Measurements from ENCODE around the gene DNMT3B.

DNA sequence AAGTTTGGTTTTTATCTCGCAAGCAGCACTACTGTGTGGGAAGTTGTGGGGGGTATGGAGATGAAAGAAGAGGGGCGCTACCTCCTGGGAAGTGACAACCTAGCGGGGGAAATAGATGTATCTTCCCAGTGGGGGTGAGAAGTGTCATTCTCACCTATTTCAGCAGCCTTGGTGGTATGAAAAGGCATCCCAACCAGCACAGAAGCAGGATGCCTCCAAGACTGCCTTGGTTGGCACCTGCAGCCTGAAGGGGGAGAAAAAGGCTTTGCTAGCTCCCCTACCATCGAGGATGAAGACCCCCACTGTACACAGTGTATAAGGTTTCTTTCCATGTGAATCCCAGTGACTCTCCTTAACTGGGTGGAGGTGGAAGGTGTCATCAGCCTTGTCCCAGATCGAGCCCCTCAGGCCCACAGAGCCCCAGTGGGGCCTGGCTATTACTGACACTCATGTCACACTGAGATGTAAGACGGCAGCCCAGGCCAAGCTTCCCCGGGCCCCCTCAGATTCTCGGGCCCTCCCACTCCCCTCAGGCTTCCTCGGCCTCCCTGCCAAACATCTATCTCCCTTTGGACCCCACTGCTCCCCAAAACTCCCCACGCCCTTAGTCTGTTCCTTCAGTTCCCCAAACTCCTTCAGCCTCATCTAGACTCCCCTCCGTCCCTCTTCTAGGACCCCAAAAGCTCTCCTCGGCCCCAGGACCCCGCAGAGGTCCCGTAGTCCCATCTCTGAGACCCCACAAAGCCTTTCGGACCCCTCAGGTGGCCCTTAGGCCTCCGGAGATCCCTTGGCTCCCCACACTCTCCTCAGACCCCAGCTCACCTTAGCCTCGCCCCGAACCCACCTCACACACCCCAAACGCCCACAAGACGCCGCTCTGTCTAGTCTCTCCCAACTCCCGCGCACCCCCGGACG lies 19.6 kb upstream of the DNMT3B start:
- TF ChIP-seq, protein P1, sequence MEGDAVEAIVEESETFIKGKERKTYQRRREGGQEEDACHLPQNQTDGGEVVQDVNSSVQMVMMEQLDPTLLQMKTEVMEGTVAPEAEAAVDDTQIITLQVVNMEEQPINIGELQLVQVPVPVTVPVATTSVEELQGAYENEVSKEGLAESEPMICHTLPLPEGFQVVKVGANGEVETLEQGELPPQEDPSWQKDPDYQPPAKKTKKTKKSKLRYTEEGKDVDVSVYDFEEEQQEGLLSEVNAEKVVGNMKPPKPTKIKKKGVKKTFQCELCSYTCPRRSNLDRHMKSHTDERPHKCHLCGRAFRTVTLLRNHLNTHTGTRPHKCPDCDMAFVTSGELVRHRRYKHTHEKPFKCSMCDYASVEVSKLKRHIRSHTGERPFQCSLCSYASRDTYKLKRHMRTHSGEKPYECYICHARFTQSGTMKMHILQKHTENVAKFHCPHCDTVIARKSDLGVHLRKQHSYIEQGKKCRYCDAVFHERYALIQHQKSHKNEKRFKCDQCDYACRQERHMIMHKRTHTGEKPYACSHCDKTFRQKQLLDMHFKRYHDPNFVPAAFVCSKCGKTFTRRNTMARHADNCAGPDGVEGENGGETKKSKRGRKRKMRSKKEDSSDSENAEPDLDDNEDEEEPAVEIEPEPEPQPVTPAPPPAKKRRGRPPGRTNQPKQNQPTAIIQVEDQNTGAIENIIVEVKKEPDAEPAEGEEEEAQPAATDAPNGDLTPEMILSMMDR (conservative IDR thresholded peaks at IDR 0.05; ENCODE audit: low read depth, low read length) = no peak
- TF ChIP-seq EZH2 (IDR thresholded peaks at IDR 0.05; ENCODE audit: low read length, unreplicated experiment) (no peak), EZH2phosphoT487 (IDR thresholded peaks at IDR 0.05; ENCODE audit: borderline replicate concordance, low read length) (no peak)
